Measurements from ENCODE around the gene GFPT1. TPM values are rescaled to one million over a fixed set of nuclear protein-coding genes. Genes with fewer than 3 reads are reported as not detected.

The GFPT1 gene
- total and polyA plus RNA-seq, 9 of the 15 experiments (the other 6 are each of a cell fraction or from before 2014, with no cell fraction given) = 6.6 to 38.3 (median 15.9) TPM

- TF ChIP-seq MLLT1 (IDR thresholded peaks at IDR 0.05) (peak; percentile 71 to 84; a peak in 3 of 4 replicates), FOXJ2 (tag; IDR thresholded peaks at IDR 0.05) (0 out of 2 replicates have a peak, but pooled peaks have one; percentile 40), PRDM10 (IDR thresholded peaks at IDR 0.05; ENCODE audit: partially characterized antibody) (no peak), NR1H2 (CRISPR knock-in tag; IDR thresholded peaks at IDR 0.05) (no peak), HDAC1 (IDR thresholded peaks at IDR 0.05) (peak in 1 of 2 experiments; percentile 87; a peak in 2 of 4 replicates), ARID4B (CRISPR knock-in tag; IDR thresholded peaks at IDR 0.05) (peak; percentile 65), RBBP5 (IDR thresholded peaks at IDR 0.05; ENCODE audit: borderline replicate concordance, insufficient read depth, low read length, poor library complexity, severe bottlenecking) (peak; percentile 74), CBX5 (IDR thresholded peaks at IDR 0.05; ENCODE audit: borderline replicate concordance, low read depth) (no peak), ZNF311 (CRISPR knock-in tag; IDR thresholded peaks at IDR 0.05) (no peak), NFE2 (IDR thresholded peaks at IDR 0.05; ENCODE audit: low read depth) (no peak), ZKSCAN3 (CRISPR knock-in tag; IDR thresholded peaks at IDR 0.05) (no peak), GMEB1 (CRISPR knock-in tag; IDR thresholded peaks at IDR 0.05) (peak; percentile 90)
Observed at GRCh38 chr2:69386789-69387734, at the start of gene GFPT1 (continued).
